ENCODE measurements around the gene PRKN. TPM values are rescaled to one million over a fixed set of nuclear protein-coding genes. Genes with fewer than 3 reads are reported as not detected.

Gene PRKN
- polyA plus RNA-seq, 6 donors from 2014 or later = 1.4 to 9.3 (median 3.6) TPM

DNA sequence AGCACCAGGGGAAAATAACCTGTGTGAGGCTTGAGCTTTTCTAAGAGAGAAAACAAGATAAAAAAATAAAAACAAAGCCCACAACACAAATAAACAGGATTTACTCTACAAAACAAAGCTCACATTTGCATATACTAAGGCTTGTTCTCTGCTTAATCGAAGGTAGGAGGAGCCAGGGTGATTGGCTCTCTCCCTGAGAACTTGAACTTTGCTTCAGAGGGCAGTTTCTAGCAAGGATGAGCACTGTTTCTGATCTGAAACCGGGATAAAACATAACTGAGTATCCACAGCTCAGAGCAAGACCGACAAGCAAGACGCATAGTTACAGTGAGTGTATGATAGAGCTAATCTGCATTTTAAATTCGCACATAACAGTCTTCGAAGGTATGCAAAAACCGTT, 200.6 kb downstream of the PRKN start:
- DNase-seq (no peak), ATAC-seq (ENCODE audit: low read depth in 2 of 2) (no peak)
- Mint-ChIP-seq H3K27ac (no peak overlapping the region), H3K4me3 (no peak overlapping the region), H3K27me3 (no peaks in the 10 kb centered on the region), H3K9me3 (peaks cover 0 to 6% (median 3%) of the 10 kb centered on the region in 7 donors), H3K4me1 (peaks cover 0 to 8% (median 0%) of the 10 kb centered on the region in 3 donors), H3K36me3 (peaks cover 0 to 4% of the 10 kb centered on the region in 2 donors)

DNA sequence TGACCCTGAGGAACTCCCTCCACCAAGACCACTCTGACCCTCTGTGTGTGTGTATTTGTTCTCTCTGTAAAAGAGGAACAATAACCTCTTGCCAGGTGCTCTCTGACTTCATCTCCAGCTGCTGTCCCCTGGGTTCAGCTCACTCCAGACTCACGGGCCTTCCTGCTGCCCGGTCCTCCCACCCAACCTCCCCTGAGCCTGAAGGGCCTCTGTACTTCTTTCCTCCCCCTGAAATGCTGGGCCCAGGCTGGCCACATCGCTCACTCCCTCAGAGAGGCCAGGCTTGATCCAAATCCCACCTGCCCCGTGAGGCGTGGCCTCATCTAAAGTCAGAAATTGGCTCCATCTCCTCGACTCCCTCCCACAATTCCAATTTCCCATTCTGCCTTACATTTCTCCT, 202.4 kb downstream of the PRKN start:
- peak overlapping the region in 1 of 6 donors; percentile 50 for H3K27ac Mint-ChIP-seq

DNA sequence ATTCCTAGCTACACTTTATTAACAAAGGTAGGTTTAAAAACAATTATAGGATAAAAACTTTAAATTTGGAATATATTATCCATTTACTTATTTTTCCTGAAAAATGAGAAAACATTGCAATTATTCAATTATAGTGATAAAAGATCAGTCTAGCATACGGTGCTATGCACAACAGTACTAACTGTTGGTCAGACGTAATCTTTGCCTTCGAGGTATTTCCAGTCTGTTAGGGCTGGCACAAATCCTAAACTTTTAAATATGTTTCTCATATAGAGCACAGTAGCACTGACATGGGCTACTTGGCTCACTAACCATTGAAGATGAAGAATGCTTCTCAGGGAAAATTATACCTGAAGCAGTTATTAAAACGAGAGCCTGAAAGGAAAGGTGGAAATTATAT, 214.8 kb downstream of the PRKN start:
- H3K9me3 Mint-ChIP-seq = peaks cover 0 to 6% (median 0%) of the 10 kb centered on the region in 7 donors
- H3K4me1 Mint-ChIP-seq = no peaks in the 10 kb centered on the region
- no peaks in the 10 kb centered on the region for H3K27me3 Mint-ChIP-seq
- no peak overlapping the region for H3K4me3 Mint-ChIP-seq
- H3K36me3 Mint-ChIP-seq = no peaks in the 10 kb centered on the region
- H3K27ac Mint-ChIP-seq = no peak overlapping the region
- ATAC-seq (ENCODE audit: low read depth in 2 of 2) (no peak), DNase-seq (no peak)

More for the DNA sequence above, 202.4 kb downstream of the PRKN start:
- Mint-ChIP-seq H3K9me3 (peaks cover 0 to 6% (median 3%) of the 10 kb centered on the region in 7 donors), H3K4me3 (no peak overlapping the region), H3K36me3 (peaks cover 0 to 4% of the 10 kb centered on the region in 2 donors), H3K27me3 (no peaks in the 10 kb centered on the region), H3K4me1 (peaks cover 0 to 8% (median 0%) of the 10 kb centered on the region in 3 donors)
- DNase-seq = no peak
- ATAC-seq (ENCODE audit: low read depth in 2 of 2) = no peak

DNA sequence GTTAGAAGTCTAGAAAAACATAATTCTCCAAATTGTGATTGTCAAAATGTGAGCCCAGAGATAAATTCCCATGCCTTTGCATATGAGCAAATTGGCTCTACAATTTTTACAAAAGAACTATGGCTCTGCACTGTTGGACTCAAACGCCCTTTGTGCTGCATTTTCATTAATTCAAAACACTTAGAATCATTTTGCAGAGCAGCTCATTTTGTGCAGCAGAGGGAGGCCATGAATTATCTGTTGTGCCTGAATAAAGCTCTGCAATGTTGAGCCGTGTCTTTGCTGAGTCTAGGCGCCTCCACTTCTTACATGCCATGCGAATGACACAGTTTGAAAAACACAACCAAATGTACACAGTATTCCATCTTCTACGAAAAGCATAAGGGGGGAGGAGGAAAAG, 230.2 kb downstream of the PRKN start:
- no peaks in the 10 kb centered on the region for H3K36me3 Mint-ChIP-seq
- ATAC-seq (ENCODE audit: low read depth in 2 of 2) = no peak
- H3K27ac Mint-ChIP-seq = no peak overlapping the region
- DNase-seq = no peak
- H3K4me3 Mint-ChIP-seq = no peak overlapping the region
- peaks cover 0 to 5% (median 0%) of the 10 kb centered on the region in 3 donors for H3K4me1 Mint-ChIP-seq
- H3K27me3 Mint-ChIP-seq = no peaks in the 10 kb centered on the region
- peaks cover 0 to 5% (median 2%) of the 10 kb centered on the region in 7 donors for H3K9me3 Mint-ChIP-seq

DNA sequence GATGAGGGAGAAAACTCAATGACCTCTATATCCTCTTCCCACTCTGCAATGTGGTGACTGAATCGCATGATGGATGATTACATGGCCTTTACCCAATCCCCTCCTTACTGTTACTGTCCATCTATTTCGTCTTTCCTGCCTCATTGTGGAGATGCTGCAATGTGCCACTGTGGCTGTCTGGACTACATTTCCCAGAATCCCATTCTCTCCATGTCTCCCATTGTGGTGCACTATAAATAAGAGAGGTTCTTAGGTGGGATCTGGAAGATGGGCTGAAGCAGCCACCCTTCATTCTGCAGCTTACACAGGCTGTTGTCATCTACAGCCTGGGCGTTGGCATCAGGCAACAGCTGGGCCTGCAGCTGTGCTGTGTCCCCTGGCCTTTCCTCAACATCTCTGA, 233.6 kb downstream of the PRKN start:
- no peak for DNase-seq
- no peak for ATAC-seq (ENCODE audit: low read depth in 2 of 2)
- Mint-ChIP-seq H3K4me1 (peaks cover 0 to 8% (median 0%) of the 10 kb centered on the region in 3 donors), H3K9me3 (peaks cover 0 to 7% (median 2%) of the 10 kb centered on the region in 7 donors), H3K27ac (peak overlapping the region in 1 of 6 donors; percentile 67), H3K36me3 (peaks cover 0 to 8% of the 10 kb centered on the region in 2 donors), H3K27me3 (no peaks in the 10 kb centered on the region), H3K4me3 (peak overlapping the region in 1 of 8 donors; percentile 30)

DNA sequence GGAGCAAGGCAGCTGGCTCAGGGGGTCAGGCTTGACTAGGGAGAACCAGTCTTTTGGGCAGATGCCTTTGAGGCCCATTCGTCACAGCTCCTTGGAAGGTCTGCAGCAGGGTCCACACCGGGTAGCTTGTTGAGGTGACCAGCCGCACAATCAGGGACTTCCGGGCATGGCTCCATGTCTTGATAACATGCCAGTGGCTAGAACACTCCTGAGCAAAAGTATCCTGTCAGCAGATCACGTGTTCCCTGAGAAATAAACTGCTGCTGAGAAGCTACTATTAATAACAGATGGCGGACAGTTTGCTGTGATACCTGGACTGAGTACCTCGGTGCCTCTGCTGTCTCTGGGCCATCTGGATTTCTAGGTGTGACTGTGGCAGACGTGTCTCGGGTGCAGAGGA, 235.9 kb downstream of the PRKN start:
- no peak for DNase-seq
- Mint-ChIP-seq H3K4me3 (no peak overlapping the region), H3K4me1 (peaks cover 0 to 13% (median 6%) of the 10 kb centered on the region in 3 donors), H3K27ac (no peak overlapping the region), H3K27me3 (no peaks in the 10 kb centered on the region), H3K9me3 (peaks cover 0 to 9% (median 4%) of the 10 kb centered on the region in 7 donors), H3K36me3 (peaks cover 0 to 8% of the 10 kb centered on the region in 2 donors)
- no peak for ATAC-seq (ENCODE audit: low read depth in 2 of 2)

DNA sequence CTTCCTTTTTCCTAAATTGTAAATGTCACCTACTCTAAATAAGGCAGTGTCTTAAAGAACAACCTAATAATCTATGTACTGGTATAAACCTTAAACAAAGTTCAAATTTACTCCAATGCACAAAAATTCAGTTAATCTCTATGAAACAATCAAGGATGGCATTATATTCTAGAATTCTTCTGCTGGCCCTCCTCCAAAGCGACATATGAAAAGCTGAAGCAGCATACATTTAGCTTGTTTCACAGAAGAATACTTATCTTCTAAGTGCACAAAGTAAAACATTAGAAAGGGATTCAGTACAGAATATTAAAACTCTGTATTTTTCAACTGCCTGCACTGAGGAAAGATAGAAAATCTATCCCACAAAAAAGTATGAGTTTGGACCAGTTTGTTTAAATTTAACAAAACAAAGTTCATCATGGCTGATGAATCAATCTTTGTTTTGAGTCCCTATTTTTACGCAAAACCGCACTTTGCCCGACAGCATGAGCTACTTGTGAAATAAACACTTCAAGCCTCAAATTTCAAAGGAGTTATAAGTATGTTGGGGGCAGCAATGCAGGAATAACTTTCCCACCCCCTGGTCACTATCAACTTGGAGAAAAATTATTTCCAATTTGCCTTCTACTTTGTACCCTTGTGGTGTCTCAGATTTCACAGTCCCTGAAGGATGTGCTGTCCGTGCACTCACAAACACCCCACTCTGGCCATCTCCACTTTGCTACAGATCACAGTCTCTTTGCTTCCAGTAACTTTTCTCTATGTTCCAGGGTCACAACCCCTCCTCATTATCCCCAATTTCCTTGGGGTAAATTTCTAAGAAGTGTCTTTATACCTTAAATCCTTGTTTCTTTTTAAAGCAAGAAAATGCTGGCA, 238.2 kb downstream of the PRKN start:
- H3K4me3 Mint-ChIP-seq = no peak overlapping the region
- no peak overlapping the region for H3K27ac Mint-ChIP-seq
- DNase-seq (no peak), ATAC-seq (ENCODE audit: low read depth in 2 of 2) (no peak)
- peaks cover 0 to 9% (median 4%) of the 10 kb centered on the region in 7 donors for H3K9me3 Mint-ChIP-seq
- no peaks in the 10 kb centered on the region for H3K27me3 Mint-ChIP-seq
- H3K36me3 Mint-ChIP-seq = peaks cover 0 to 8% of the 10 kb centered on the region in 2 donors
- H3K4me1 Mint-ChIP-seq = peaks cover 0 to 13% (median 6%) of the 10 kb centered on the region in 3 donors

DNA sequence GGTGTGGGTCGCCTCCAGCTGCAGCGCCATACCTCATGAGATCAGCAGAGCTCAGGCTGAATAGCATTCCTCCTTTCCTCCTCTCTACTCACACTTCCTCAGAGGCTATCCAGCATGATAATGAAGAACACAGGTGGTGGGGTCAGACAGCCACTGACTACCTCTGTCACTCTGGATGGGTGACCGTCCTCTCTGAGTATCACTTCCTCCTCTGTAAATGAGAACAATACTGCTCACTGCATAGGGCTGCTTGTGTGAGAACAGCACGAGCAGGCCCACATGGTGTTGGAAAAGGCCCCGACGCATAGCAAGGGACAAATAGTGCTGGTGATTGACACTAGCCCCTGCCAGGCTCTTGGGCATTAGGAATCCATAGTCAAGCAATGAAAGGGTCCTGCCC, 239.1 kb downstream of the PRKN start:
- Mint-ChIP-seq H3K36me3 (peaks cover 0 to 8% of the 10 kb centered on the region in 2 donors), H3K27me3 (no peaks in the 10 kb centered on the region), H3K4me3 (no peak overlapping the region), H3K4me1 (peaks cover 0 to 9% (median 6%) of the 10 kb centered on the region in 3 donors), H3K9me3 (peaks cover 0 to 9% (median 4%) of the 10 kb centered on the region in 7 donors), H3K27ac (no peak overlapping the region)
- ATAC-seq (ENCODE audit: low read depth in 2 of 2) (peak in 1 of 2 donors; percentile 36), DNase-seq (no peak)

DNA sequence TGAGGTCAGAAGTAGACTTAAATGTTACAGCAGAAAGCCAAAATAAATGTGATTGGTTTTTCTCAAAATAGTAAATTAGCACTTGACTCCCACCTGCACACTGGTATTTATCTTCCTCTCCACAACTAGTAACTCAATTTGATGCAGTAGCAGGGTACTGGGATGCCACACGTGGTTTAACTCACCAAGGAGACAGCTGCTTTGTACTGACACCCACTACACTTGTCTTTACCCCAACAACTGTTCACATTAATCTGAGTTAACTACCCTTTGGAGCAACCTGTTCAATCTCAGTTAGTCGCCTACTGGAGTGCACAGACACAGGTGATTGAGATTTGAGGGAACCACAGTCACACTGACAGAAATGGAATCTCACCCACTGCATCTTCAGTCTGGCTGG, 242.1 kb downstream of the PRKN start:
- DNase-seq = no peak
- Mint-ChIP-seq H3K27ac (no peak overlapping the region), H3K4me3 (no peak overlapping the region), H3K27me3 (no peaks in the 10 kb centered on the region), H3K9me3 (peaks cover 0 to 9% (median 5%) of the 10 kb centered on the region in 7 donors), H3K36me3 (peaks cover 0 to 8% of the 10 kb centered on the region in 2 donors), H3K4me1 (peaks cover 0 to 6% (median 6%) of the 10 kb centered on the region in 3 donors)
- ATAC-seq (ENCODE audit: low read depth in 2 of 2) = no peak

DNA sequence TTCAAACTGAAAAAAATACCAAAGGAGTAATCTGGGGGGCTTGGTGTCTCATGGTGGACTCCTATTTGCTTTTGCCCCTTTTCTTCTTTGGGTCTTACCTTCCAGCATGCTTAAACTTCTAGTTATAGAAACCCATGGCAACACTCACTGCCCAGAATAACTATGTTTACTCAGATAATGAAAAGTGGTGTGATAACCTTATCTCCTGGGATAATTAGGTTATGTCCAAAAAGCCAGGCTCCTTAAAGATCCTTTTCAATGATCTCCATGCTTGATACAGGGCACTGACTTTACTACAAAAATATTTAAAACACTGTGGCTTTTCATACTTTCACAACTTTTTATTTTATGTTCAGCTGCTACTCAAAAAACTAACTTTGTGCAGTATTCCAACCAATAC, 245.6 kb downstream of the PRKN start:
- H3K4me3 Mint-ChIP-seq = no peak overlapping the region
- H3K4me1 Mint-ChIP-seq = peaks cover 0 to 1% (median 0%) of the 10 kb centered on the region in 3 donors
- peaks cover 7 to 8% of the 10 kb centered on the region in 2 donors for H3K36me3 Mint-ChIP-seq
- peaks cover 0 to 4% (median 3%) of the 10 kb centered on the region in 7 donors for H3K9me3 Mint-ChIP-seq
- ATAC-seq (ENCODE audit: low read depth in 2 of 2) = no peak
- no peak overlapping the region for H3K27ac Mint-ChIP-seq
- no peak for DNase-seq
- H3K27me3 Mint-ChIP-seq = no peaks in the 10 kb centered on the region

DNA sequence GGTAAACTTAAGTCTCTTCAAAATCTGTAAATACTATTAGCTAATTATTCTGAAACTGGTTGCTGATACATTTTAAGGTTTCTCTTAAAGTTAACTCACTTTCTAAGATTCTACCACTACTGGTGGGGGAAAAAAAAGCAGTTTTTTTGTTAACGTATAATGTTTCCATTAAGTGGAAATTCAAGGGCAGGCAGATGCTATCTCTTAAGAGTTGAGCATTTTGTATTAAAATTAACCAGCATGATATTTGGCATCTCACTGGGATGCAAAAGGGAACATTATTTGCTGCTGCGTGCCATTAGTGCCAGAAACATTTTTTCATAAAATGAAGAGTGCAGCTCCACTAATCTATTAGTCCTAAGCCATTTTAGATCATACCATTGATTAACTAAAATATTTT, 246.2 kb downstream of the PRKN start:
- Mint-ChIP-seq H3K36me3 (peaks cover 7 to 8% of the 10 kb centered on the region in 2 donors), H3K9me3 (peaks cover 0 to 4% (median 4%) of the 10 kb centered on the region in 7 donors), H3K4me1 (peaks cover 0 to 1% (median 0%) of the 10 kb centered on the region in 3 donors), H3K4me3 (no peak overlapping the region), H3K27ac (no peak overlapping the region), H3K27me3 (no peaks in the 10 kb centered on the region)
- ATAC-seq (ENCODE audit: low read depth in 2 of 2) (no peak), DNase-seq (no peak)

DNA sequence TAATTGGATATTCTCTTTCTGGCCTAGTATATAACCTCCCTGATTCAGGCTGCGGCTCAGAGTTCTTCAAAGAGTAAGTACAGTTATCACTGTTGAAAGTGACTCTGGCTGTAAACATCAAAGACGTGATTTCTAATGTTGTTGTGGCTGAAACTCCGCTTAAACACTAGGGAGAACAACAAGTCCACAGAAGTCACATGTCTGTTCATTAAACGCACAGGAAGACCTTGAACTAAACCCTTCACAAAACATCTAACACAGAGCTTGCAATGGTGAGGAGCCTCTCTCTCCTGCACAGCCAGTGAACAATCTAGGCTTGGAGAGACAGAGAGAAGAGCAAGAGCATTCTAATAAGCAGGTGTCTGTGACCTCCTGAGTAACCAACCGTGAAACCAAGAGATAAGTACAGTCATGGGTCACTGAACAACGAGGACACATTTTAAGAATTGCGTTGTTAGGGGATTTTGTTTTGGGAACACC, 249.3 kb downstream of the PRKN start:
- no peak for ATAC-seq (ENCODE audit: low read depth in 2 of 2)
- Mint-ChIP-seq H3K27ac (no peak overlapping the region), H3K27me3 (no peaks in the 10 kb centered on the region), H3K36me3 (peaks cover 7 to 16% of the 10 kb centered on the region in 2 donors), H3K4me3 (no peak overlapping the region), H3K9me3 (peaks cover 0 to 9% (median 4%) of the 10 kb centered on the region in 7 donors), H3K4me1 (peaks cover 0 to 1% (median 0%) of the 10 kb centered on the region in 3 donors)
- DNase-seq = no peak

DNA sequence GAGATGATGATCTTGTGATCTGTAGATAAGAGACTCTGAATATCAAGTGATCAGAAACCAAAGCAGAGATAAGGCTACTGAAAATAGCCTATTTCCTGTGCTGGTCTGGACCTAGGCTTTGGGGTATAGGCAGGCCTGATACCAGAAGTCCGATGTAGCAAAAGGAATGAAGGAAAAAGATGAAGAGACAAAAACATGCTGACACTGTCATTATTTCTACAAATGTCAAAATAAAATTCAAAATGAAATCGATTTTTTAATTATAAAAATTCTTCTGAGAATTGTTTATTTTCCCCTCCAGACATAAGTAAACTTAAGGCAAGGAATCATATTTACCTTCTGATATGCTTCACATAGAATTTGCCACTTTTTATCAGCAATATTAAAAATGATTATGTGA, 252.8 kb downstream of the PRKN start:
- Mint-ChIP-seq H3K27me3 (no peaks in the 10 kb centered on the region), H3K36me3 (peaks cover 7 to 16% of the 10 kb centered on the region in 2 donors), H3K4me1 (peaks cover 0 to 4% (median 0%) of the 10 kb centered on the region in 3 donors), H3K4me3 (no peak overlapping the region), H3K27ac (no peak overlapping the region), H3K9me3 (peaks cover 0 to 9% (median 3%) of the 10 kb centered on the region in 7 donors)
- DNase-seq (no peak), ATAC-seq (ENCODE audit: low read depth in 2 of 2) (no peak)

DNA sequence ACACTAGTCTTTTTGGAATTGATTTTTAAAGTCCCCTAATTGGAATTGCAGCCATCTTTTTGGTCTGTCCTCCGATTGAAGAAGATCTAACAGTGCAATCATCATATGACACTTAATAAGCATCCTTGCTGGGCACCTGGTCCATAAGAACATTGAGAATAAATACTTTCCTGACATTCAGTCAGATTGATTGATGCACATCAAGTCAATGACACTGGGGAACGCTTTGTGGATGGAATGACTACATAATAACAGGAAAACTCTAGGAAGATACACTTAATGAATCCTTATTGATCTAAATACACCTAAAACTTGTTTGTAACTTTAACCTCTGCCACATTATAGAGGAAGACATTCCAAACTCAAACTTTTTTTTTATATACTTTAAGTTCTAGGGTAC, 255.7 kb downstream of the PRKN start:
- no peak for DNase-seq
- H3K9me3 Mint-ChIP-seq = peaks cover 0 to 13% (median 3%) of the 10 kb centered on the region in 7 donors
- H3K27me3 Mint-ChIP-seq = no peaks in the 10 kb centered on the region
- no peak overlapping the region for H3K27ac Mint-ChIP-seq
- no peak overlapping the region for H3K4me3 Mint-ChIP-seq
- no peak for ATAC-seq (ENCODE audit: low read depth in 2 of 2)
- H3K4me1 Mint-ChIP-seq = peaks cover 0 to 4% (median 3%) of the 10 kb centered on the region in 3 donors
- peaks cover 0 to 8% of the 10 kb centered on the region in 2 donors for H3K36me3 Mint-ChIP-seq

Measured in naive B cell (primary cell).